NCI-H1417 (cell line): ENCODE data around the gene DOCK8.
A peak's percentile ranks its signal among the peaks of the same experiment; 100 is the strongest.

Source experiments
- DNase-seq, 3 experiments: peaks; one replicate each; lab custom pipeline; 2025; lab: John Stamatoyannopoulos, UW

DOCK8 gene

DNA sequence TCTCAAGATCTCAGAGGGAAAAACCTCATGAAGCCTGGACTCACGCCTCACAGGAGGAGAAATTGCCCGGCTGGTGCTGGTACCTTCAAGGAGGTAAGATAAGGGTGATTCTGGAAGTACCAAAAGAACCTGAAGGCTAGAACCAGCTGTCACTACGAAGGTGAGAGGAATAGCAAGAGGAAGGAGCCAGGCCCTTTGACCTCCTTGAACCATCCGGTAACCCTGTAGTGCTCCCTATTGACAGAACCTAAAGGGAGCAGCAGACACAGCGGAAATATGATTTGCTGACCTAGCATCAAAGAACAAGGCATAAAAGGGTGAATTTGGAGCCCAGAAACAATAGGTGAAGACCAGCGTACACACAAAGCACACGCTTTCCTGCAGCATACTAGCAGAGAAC, 92.2 kb downstream of the DOCK8 start:
- DNase-seq, result no peak

DNA sequence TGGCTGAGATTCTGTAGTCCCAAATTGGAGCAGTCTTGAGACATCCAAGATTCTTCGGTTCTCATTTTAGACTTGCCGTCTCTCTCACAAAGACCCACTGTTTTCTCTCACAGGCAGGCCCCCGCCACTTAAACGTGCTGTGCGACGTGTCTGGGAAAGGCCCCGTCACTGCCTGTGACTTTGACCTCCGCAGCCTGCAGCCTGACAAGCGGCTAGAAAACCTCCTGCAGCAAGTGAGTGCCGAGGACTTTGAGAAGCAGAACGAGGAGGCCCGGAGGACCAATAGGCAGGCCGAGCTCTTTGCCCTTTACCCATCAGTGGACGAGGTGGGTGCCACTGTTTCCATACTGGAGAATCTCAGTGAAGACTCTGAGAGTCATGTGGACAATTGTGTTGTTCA, 97.2 kb downstream of the DOCK8 start:
- no peak for DNase-seq

DNA sequence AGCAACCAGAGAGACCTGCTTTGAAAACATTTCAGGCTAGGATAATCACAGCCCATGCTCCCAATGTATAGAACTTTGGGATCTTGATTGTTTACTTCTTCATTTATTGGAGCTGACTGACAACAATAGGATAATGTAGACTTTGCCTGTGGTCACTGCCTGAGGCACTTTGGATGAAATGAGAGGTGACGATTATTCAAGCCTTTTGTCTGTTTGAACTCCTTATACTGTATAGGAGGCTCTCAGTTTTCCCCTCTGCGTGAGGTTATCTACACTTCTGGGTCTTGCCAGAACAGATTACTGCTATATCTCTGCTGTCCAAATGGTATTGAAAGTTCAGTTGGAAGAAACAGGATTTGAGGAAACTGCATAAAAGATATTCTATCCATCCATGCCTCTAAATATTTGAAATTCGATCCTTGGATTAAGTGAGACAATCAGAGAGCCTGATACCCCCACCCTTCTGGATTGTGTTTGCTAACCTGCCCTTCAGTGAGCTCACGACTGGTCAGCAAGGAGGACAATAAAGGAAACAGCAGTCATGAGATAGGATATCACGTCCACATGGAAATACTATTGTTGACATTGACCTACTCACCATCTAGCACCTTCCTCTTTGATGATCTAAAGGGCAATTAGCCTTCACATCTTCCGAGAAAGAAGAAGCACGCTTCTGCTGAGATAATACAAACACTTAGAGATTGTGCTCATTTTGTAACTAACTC, 98.1 kb downstream of the DOCK8 start:
- peak in 1 of 3 experiments; percentile 18 for DNase-seq

DNA sequence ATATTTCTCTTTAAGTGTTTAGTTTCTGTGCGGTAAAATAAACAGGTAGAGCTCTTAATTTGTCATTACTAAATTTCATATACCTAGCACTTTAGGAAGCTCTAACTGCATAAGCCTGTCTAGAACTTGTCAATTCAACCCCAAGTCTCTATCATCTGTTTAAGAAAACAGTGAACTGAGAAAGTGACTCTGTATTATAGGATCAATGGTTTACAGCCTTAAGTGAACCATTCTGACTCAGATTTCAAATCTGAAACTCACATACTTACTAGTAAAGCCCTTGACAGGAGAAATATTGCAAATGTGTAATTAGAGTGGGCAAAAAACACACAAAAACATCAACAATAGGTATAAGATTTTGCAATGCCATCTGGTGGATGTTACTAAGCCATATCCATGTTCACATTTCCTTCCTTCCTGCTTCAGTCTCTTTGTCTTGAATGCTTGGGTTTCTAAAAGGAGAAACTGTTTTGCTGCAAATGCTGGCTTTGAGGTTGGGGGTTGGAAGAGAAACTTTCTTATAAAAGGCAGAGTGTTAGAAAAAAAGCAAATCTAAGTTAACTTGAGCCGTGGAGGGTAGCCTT, 101.8 kb downstream of the DOCK8 start:
- no peak for DNase-seq

DNA sequence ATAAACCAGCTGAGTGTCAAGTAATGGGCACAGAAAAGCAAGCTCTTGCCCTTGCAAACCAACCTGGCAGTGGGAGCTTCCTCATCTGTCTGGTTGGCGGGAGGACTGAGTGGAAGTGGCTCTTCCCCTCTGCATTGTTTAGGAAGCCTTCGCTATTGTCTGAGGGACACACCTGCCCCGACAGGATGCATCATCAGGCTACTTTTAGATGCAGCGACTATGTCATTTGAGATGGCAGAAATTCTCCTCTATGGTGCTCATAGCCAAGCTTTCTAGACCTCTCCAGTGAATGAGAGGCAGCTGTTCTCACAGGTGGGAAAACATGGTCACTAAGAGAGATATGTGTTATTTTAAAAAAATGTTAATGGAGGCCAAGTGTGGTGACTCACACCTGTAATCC, 104.0 kb downstream of the DOCK8 start:
- DNase-seq, result peak in 1 of 3 experiments; percentile 84

DNA sequence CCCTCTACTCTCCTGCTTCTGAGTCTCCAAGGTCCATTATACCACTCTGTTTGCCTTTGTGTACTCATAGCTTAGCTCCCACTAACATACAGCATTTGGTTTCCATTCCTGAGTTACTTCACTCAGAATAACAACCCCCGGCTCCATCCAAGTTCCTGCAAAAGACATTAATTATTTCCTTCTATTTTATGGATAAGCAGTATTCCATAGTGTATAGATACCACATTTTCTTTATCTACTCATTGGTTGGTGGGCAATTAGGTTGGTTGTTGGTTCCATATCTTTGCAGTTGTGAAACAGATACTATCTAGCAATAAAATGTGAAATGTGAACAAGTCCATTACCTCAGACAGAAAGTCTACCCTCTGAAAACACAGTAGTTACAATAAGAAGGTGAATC, 110.3 kb downstream of the DOCK8 start:
- DNase-seq, result no peak

DNA sequence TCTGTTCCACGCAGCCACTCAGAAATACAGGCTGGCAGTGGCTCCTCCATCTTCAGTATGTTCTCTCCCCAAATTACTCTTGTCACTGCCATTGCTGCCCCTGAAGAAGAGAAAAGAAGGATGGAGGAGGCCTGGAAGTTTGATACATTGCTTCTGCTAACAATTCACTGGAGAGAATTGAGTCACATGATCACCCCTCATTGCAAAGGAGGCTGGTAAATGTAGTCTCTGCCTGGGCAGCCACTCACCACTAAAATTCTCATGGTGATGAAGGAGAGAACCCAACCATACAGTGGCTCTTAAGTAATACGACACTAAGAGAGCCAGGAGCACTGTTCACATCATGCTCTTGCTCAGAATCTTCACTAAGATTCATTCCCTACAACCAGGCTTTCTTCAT, 112.0 kb downstream of the DOCK8 start:
- DNase-seq, result no peak

DNA sequence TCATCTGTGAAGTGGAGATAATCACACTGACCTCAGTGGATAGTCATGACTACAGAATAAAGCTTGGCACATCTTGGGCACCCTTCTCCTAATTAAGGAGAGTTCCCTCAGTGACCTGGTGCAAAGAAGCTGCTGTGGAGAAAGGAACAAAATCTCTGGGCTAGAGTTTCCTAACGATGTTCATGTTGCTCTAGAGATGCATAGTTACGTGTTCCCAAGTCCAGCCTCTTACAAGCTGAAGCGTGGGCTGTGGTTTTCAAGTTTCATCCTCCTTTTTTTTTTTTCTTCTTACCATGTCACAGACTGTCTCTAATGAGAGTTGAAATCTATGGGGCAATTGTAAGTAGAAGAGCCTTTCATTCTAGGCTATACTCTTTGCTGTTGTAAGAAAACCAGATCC, 113.8 kb downstream of the DOCK8 start:
- no peak for DNase-seq

DNA sequence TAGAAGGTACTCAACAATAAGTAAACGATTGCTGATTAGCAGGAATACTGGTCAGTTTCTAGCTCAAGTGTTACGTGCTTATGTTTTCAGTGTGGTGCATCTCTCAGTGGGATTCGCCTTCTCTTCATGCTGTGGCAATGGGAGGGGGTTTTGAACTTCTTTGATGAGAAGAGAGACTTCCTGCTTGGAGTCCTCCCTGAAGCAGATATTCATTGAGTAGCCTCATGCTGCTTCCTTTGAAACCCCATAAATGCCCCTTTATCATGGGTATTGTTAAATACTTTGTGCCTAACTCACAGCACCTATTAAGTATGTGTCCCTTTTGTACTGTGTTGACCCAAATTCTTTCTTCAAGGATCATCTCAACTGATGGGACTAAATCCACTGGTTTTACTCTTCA, 116.5 kb downstream of the DOCK8 start:
- DNase-seq, result no peak

DNA sequence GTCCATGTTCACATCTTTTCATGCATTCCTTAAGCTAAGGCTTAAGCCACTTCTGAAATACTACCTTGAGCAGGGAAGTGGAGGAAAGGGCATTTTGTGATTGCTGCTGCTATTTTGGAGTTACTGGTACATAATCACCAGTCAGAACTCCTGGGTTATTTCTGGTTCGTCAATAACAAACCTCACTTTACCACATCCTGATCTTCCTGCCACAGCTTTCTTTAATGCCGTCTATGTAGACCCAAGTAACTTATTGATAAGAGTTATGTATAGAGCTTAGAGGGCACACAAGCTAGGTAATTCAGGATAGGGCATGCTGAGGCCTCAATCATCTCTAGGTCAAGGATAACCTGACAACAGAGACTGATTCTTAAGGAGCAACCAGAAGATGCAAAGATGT, 120.7 kb downstream of the DOCK8 start:
- DNase-seq, result no peak

DNA sequence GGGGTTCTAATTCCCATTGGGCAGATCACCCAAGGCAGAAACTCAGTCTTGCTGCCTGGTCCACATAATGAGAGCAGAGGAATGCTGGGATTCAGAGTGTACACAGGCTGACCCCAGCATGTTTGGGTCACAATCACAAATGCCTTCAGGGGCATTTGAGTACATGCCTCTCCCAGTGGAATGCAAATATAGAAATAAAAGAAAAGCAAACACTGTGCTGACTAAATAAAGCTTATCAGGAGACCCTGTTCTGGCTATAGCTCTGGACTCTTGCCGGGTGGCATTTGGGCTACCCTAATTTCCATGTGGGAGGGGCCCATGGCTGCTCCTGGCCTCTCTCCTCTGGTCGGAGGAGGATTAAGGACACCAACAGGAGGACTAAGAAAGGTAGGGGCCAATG, 121.4 kb downstream of the DOCK8 start:
- no peak for DNase-seq

DNA sequence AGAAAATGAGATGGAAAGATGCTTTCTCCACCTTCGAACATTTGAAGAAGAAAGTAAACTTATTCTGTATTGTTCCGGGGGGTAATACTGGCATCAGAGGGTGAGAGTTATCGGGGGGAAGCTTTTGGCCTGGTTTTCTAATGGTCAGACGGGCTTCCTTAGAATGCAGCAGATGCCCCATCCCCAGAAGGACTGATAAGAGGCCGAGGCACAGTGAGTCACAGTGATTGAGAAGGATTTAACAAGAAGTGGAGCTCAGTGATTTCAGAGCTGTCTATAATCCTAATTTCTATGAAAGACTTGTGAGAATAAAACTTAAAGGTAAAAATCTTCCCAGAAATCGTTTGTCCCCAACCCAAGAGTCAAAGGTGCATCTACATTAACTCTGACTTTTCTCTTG, 123.9 kb downstream of the DOCK8 start:
- DNase-seq, result no peak

DNA sequence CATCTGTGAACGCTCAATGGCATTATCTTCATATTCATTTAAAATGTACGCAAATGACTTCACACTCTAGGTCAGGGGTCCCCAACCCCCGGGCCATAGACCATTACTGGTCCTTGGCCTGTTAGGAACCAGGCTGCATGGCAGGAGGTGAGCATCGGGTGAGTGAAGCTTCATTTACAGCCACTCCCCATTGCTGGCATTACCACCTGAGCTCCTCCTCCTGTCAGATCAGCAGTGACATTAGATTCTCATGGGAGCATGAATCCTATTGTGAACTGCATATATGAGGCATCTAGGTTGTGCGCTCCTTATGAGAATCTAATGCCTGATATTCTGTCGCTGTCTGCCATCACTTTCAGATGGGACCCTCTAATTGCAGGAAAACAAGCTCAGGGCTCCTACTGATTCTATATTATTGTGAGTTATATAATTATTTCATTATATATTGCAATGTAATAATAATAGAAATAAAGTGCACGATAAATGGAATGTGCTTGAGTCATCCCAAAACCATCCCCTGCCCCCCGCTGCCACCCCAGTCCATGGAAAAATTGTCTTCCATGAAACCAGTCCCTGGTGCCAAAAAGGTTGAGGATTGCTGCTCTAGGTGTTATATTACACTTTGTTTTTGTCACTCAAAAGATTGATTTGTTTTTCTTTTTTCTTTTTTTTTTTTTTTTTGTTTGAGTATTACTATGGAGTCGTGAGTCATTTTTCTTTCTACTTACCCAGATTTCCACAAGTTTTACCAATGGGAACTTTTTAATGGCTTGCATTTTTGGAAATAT, 127.2 kb downstream of the DOCK8 start:
- no peak for DNase-seq

DNA sequence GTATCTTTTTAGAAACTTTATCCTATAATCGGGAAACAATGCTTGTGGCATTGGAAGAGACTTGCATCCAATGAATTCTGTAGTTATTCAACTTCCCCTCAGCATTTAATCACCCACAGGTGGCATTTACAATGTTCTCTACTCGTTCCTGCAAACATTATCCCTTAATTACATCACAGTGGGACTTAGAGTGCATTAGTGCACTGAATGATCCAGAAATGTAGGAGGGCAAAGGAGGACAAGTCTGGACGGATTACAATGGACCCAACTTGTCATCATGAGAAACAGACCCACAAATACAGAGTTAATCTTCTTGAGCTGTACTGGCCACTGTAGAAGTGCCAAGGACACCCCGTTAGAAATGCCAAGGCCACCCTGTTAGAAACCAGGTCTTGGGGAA, 129.1 kb downstream of the DOCK8 start:
- peak in 1 of 3 experiments; percentile 10 for DNase-seq

DNA sequence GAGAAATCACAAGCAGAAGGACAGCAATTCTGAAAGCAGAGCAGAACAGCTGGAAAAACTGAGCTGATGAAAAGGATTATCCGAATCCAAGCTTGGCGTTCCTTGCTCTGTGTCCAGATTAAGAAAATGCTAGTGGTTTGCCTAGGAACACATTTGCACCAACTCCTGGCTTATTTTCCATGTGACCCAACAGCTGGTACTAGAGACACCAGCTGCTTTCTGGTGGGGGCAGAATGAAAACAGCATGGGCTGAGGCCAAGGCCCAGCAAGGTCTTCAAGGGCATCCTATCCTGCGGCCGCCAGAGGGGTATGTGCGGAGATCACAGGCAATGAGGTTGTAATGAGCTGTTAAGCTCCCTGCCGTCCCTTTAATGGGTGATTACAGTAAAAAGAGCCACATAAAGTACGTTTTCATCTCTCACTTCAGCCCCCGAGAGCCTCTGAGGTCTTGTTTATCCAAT, 131.5 kb downstream of the DOCK8 start:
- peak in 1 of 3 experiments; percentile 27 for DNase-seq

DNA sequence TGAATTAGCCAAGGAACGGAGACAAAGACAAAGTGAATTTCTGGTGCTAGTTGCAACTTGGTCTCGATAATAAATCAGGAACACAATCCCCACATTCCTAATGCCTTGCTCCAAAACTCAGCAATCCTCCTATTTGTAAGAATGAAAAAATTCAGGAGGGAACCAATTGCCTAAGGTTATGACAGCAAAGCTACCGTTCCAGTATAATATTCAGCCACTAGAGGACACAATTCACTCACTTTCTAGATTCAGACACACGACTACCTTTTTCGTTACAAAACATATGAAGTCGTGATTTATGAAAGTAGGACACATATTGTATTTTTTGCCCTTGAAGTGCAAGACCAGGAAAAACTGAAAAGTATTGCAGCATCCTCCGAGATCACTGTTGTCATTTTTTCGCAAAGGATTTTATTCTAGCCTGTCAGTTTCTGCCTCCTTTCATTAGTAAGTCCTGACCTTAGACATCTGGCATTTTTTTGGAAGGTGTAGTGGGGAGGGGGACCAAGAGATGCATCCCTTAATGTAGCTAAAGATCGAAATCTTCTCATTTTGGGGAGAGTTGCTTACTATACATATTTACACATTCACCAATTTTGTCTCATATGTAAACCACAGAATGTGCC, 133.1 kb downstream of the DOCK8 start:
- peak in 2 of 3 experiments; percentile 23 to 58 for DNase-seq

DNA sequence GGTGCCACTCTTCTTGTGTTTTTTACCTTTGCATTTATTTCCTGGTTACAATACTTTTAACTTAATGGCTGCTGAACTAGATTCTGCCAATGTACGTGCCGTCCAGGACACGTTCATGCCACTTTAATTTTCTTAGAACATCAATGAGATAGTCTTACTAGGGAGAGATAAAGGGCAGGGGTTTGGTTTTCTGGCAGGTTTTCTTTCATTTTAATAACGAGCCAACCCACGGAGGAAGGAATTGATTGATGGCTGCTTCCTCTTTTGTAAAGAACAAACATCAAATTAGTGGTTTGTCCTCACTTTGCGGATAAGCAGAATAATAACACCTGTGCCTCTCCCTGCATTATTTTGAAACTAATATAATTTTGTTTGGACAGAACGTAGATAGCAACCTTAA, 135.7 kb downstream of the DOCK8 start:
- DNase-seq, result no peak

DNA sequence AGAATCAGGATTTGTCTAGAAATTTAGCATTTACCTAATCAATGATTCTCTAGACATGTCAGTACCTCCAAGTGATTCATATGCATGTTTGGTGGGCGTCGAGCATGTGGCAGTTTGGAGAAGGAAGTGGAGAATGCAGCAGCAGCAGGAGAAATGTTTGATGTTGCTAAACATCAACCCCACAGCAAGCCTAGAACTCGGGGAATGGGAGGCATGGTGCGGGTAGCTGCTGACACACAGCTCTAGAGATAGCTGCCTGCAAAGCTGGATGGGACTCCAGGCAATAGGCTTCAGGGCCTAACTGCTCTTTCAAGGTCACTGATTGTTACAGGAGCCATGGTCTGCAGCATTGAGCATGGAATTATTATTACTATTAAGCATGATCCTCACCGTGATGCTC, 137.3 kb downstream of the DOCK8 start:
- DNase-seq, result no peak

DNA sequence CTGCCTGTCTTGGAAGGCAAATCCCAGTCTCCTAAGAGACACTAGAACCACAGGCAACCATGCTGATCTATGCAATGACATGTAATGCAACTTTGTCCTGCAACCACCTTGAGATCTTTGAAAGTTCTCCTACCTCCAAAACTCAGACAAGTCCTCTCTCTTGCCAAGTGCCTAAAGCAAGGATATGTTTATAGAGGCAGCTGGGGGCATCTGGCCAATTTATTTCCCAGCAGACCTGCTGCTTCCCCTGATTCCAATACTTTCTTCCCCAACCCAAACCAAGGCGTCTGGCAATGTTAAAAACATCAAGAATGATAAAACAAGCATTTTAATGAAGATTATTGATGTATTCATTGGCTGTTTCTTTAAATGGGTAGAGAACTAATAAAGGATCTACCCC, 138.4 kb downstream of the DOCK8 start:
- DNase-seq, result no peak

DNA sequence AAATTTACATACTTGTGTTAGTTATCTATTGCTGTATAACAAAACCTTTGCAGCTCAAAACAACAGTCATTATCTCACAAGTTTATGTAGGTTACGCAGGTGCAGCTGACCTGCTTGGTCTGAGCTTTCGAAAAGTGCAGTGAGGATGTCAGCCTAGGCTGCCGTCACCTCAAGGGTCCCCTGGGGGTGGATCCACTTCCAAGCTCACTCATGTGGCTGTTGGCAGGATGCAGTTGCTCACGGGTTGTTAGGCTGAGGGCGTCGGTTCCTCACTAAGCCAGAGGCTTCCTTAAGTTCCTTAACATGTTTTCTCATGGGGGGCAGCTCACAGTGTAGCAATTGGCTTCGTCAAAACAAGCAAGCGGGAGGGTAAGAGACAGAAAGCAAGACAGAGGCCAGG, 139.8 kb downstream of the DOCK8 start:
- DNase-seq, result peak in 1 of 3 experiments; percentile 95

DNA sequence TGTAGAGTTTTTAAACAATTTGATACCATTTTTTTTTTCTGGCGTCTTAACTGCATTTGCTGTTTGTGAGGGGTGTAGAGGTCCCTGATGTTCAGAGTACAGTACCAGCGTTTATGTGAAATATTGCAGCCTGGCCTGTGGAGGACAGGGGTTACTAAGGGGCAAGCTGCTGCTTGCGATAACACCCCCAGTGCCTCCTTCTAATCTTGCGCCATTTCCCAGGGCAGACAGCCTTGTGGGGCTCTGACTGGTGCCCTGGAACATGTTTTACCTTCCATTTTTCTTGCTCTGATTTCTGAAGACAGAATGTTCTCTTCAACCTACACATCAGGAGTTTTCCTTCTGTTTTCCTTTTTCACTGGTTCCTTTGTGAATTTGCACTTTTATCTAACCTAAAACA, 142.9 kb downstream of the DOCK8 start:
- no peak for DNase-seq

DNA sequence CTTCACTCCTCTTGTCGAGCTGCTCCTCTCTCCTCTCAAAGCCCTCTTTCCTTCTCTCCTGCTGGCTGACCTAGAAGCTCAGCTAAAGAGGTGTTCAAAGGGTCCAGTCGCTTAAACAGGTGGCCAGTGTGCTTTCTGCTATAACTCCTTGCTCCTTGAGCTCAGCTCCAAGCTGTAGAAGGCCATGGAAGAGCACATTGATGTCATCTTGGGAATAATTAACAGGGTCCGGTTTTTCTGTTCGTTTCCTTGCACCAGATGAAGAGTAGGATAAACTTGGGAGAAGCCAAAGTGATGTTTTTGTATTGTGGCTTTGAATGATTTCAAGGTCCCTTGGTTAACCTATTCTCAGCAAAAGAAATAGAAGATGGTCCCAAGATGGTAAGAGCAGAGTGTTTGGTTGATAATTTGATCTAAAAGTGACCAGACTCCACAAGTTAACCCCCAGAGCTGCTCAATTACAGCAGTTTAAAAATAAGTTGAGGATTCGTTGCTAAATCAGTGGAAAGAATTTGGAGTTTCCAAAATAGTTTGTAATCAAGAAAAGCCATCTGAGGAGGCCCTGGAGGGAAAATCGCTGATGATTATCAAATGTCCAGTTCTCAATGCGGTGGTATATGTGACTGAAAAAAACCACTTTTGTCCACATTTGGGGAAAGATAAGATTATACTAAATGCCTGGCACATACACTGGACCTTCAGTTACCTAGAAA, 148.1 kb downstream of the DOCK8 start:
- no peak for DNase-seq
